ENCODE measurements around the gene IL1RAP. TPM values are rescaled to one million over a fixed set of nuclear protein-coding genes. Genes with fewer than 3 reads are reported as not detected.

Gene IL1RAP
- total RNA-seq, 1 donor, result 14.8 TPM

- peak overlapping the region; percentile 32 for H2AFZ ChIP-seq (ENCODE audit: low read length)
- H3K9me3 ChIP-seq (ENCODE audit: low read depth, low read length), result no peaks in the 10 kb centered on the region
- H3K4me2 ChIP-seq (ENCODE audit: insufficient read depth, low read length), result no peak overlapping the region
- no peak for TF ChIP-seq CTCF (IDR thresholded peaks at IDR 0.05; ENCODE audit: extremely low read depth, low read depth, low read length)
- H3K4me1 ChIP-seq (ENCODE audit: insufficient read depth, low read length), result peaks cover 2% of the 10 kb centered on the region
- H4K20me1 ChIP-seq (ENCODE audit: insufficient read depth, low read length), result no peaks in the 10 kb centered on the region
- no peak for DNase-seq (ENCODE audit: insufficient read length, low spot score, missing footprints)
- H3K27ac ChIP-seq (ENCODE audit: low read depth, low read length), result no peak overlapping the region
- H3K4me3 ChIP-seq (ENCODE audit: insufficient read depth, low read length), result no peak overlapping the region
- H3K27me3 ChIP-seq (ENCODE audit: insufficient read depth, low read length), result no peaks in the 10 kb centered on the region
- no peaks in the 10 kb centered on the region for H3K79me2 ChIP-seq (ENCODE audit: insufficient read depth, low read length)
- no peaks in the 10 kb centered on the region for H3K36me3 ChIP-seq (ENCODE audit: insufficient read depth, low read length)
Measured at GRCh38 chr3:190485830-190486532, 27.9 kb upstream of the IL1RAP start.

GRCh38 chr3:190486533-190486864 lies 27.4 kb upstream of the IL1RAP start:
- no peak for DNase-seq (ENCODE audit: insufficient read length, low spot score, missing footprints)
- no peaks in the 10 kb centered on the region for H4K20me1 ChIP-seq (ENCODE audit: insufficient read depth, low read length)
- H3K4me3 ChIP-seq (ENCODE audit: insufficient read depth, low read length), result no peak overlapping the region
- H3K27ac ChIP-seq (ENCODE audit: low read depth, low read length), result no peak overlapping the region
- peaks cover 2% of the 10 kb centered on the region for H3K4me1 ChIP-seq (ENCODE audit: insufficient read depth, low read length)
- no peak overlapping the region for H3K4me2 ChIP-seq (ENCODE audit: insufficient read depth, low read length)
- H3K36me3 ChIP-seq (ENCODE audit: insufficient read depth, low read length), result no peaks in the 10 kb centered on the region
- H3K27me3 ChIP-seq (ENCODE audit: insufficient read depth, low read length), result no peaks in the 10 kb centered on the region
- peak overlapping the region; percentile 7 for H2AFZ ChIP-seq (ENCODE audit: low read length)
- H3K79me2 ChIP-seq (ENCODE audit: insufficient read depth, low read length), result no peaks in the 10 kb centered on the region
- H3K9me3 ChIP-seq (ENCODE audit: low read depth, low read length), result no peaks in the 10 kb centered on the region
- no peak for TF ChIP-seq CTCF (IDR thresholded peaks at IDR 0.05; ENCODE audit: extremely low read depth, low read depth, low read length)

- H3K4me1 ChIP-seq (ENCODE audit: insufficient read depth, low read length), result peaks cover 2% of the 10 kb centered on the region
- no peak for TF ChIP-seq CTCF (IDR thresholded peaks at IDR 0.05; ENCODE audit: extremely low read depth, low read depth, low read length)
- no peak overlapping the region for H3K4me2 ChIP-seq (ENCODE audit: insufficient read depth, low read length)
- H3K36me3 ChIP-seq (ENCODE audit: insufficient read depth, low read length), result no peaks in the 10 kb centered on the region
- H3K9me3 ChIP-seq (ENCODE audit: low read depth, low read length), result no peaks in the 10 kb centered on the region
- H2AFZ ChIP-seq (ENCODE audit: low read length), result no peak overlapping the region
- H3K27ac ChIP-seq (ENCODE audit: low read depth, low read length), result no peak overlapping the region
- no peak for DNase-seq (ENCODE audit: insufficient read length, low spot score, missing footprints)
- no peaks in the 10 kb centered on the region for H3K79me2 ChIP-seq (ENCODE audit: insufficient read depth, low read length)
- H4K20me1 ChIP-seq (ENCODE audit: insufficient read depth, low read length), result no peaks in the 10 kb centered on the region
- no peaks in the 10 kb centered on the region for H3K27me3 ChIP-seq (ENCODE audit: insufficient read depth, low read length)
- no peak overlapping the region for H3K4me3 ChIP-seq (ENCODE audit: insufficient read depth, low read length)
Measured at GRCh38 chr3:190486908-190487607, 26.8 kb upstream of the IL1RAP start.

GRCh38 chr3:190491533-190492054 lies 22.3 kb upstream of the IL1RAP start:
- no peaks in the 10 kb centered on the region for H3K9me3 ChIP-seq (ENCODE audit: low read depth, low read length)
- DNase-seq (ENCODE audit: insufficient read length, low spot score, missing footprints), result no peak
- no peaks in the 10 kb centered on the region for H3K36me3 ChIP-seq (ENCODE audit: insufficient read depth, low read length)
- no peaks in the 10 kb centered on the region for H4K20me1 ChIP-seq (ENCODE audit: insufficient read depth, low read length)
- no peak overlapping the region for H3K4me3 ChIP-seq (ENCODE audit: insufficient read depth, low read length)
- TF ChIP-seq CTCF (IDR thresholded peaks at IDR 0.05; ENCODE audit: extremely low read depth, low read depth, low read length), result no peak
- H3K4me1 ChIP-seq (ENCODE audit: insufficient read depth, low read length), result peaks cover 18% of the 10 kb centered on the region
- H2AFZ ChIP-seq (ENCODE audit: low read length), result no peak overlapping the region
- no peak overlapping the region for H3K27ac ChIP-seq (ENCODE audit: low read depth, low read length)
- no peaks in the 10 kb centered on the region for H3K27me3 ChIP-seq (ENCODE audit: insufficient read depth, low read length)
- no peak overlapping the region for H3K4me2 ChIP-seq (ENCODE audit: insufficient read depth, low read length)
- H3K79me2 ChIP-seq (ENCODE audit: insufficient read depth, low read length), result no peaks in the 10 kb centered on the region

Data from osteoblast (primary cell).